IMR-90 (cell line): ENCODE data around the gene TNRC6B. TPM values are rescaled to one million over a fixed set of nuclear protein-coding genes. Genes with fewer than 3 reads are reported as not detected.

Experiments used
- ATAC-seq: fragments of 200-7000 bp; cut with Tn5 transposase; 2 replicates; pipeline ENCODE4 v1.9.1; 2020; ENCODE audit warnings: low read depth, mild to moderate bottlenecking, moderate library complexity
- BruUV-seq: library from RNA; stranded (reverse); fragments of 400-500 nt; replicated peaks from 2 replicates; lab custom pipeline; 2021; lab: Mats Ljungman, UMichigan
- CTCF ChIA-PET: fragments of 300-600 bp; formaldehyde crosslinking; extraction: SDS; loops from one replicate; lab custom pipeline; 2021; ENCODE audit warnings: antibody characterized with exemption; lab: Yijun Ruan, JAX
- POLR2A ChIA-PET: fragments of 300-600 bp; sonication (Branson Sonifier 250); formaldehyde crosslinking; loops from one replicate; lab custom pipeline; 2022; ENCODE audit warnings: antibody characterized with exemption; ENCODE audit not compliant: unreplicated experiment; lab: Charles Lee
- DNase-seq: peaks from one replicate; pipeline ENCODE4 v3.0.0; 2013
- H2AFZ ChIP-seq: replicated peaks from 2 replicates; pipeline ENCODE3; 2013; ENCODE audit warnings: low read length, mild to moderate bottlenecking; ENCODE audit not compliant: poor library complexity
- H2AK5ac ChIP-seq: 2 replicates; pipeline ENCODE4 v1.6.1; 2013; ENCODE audit warnings: low read depth, low read length, inconsistent platforms
- H2AK9ac ChIP-seq: replicated peaks from 2 replicates; pipeline ENCODE3; 2013; ENCODE audit warnings: mild to moderate bottlenecking, low read depth, low read length, moderate library complexity; ENCODE audit not compliant: poor library complexity
- H2BK120ac ChIP-seq: 2 replicates; pipeline ENCODE4 v1.6.1; 2013; ENCODE audit warnings: low read depth, low read length, inconsistent platforms
- H2BK15ac ChIP-seq: 3 replicates; pipeline ENCODE4 v1.6.1; 2013; ENCODE audit warnings: low read depth, low read length, inconsistent platforms
- H2BK20ac ChIP-seq: 2 replicates; pipeline ENCODE4 v1.6.1; 2013; ENCODE audit warnings: low read depth, mild to moderate bottlenecking, inconsistent platforms, low read length, moderate library complexity
- H2BK5ac ChIP-seq: 2 replicates; pipeline ENCODE4 v1.6.1; 2013; ENCODE audit warnings: mild to moderate bottlenecking, low read depth, low read length, inconsistent platforms; ENCODE audit not compliant: poor library complexity, severe bottlenecking
- H3K14ac ChIP-seq: replicated peaks from 2 replicates; pipeline ENCODE4 v1.6.1; 2013; ENCODE audit warnings: low read depth, low read length, inconsistent platforms
- H3K18ac ChIP-seq: 2 replicates; pipeline ENCODE4 v1.6.1; 2013; ENCODE audit warnings: low read depth, low read length, control low read depth
- H3K23ac ChIP-seq: 2 replicates; pipeline ENCODE4 v1.6.1; 2013; ENCODE audit warnings: low read depth, low read length, inconsistent platforms
- H3K27ac ChIP-seq: 2 replicates; pipeline ENCODE4 v1.5.1; 2013; ENCODE audit warnings: mild to moderate bottlenecking, control low read depth, low read length; ENCODE audit not compliant: insufficient read depth
- H3K27me3 ChIP-seq: 2 replicates; pipeline ENCODE4 v1.6.1; 2013; ENCODE audit warnings: low read length; ENCODE audit not compliant: control insufficient read depth, insufficient read depth
- H3K36me3 ChIP-seq: 2 replicates; pipeline ENCODE4 v1.6.1; 2013; ENCODE audit warnings: low read length, mixed read lengths; ENCODE audit not compliant: control insufficient read depth, insufficient read depth
- H3K4ac ChIP-seq: 2 replicates; pipeline ENCODE4 v1.6.1; 2013; ENCODE audit warnings: low read depth, low read length, inconsistent platforms
- H3K4me1 ChIP-seq: 2 replicates; pipeline ENCODE4 v1.6.1; 2013; ENCODE audit warnings: low read length, mixed read lengths; ENCODE audit not compliant: control insufficient read depth, insufficient read depth
- H3K4me2 ChIP-seq: 2 replicates; pipeline ENCODE4 v1.6.1; 2013; ENCODE audit warnings: low read depth, mild to moderate bottlenecking, control low read depth, low read length, moderate library complexity
- H3K4me3 ChIP-seq: 2 replicates; pipeline ENCODE4 v1.5.1; 2013; ENCODE audit warnings: low read depth, mild to moderate bottlenecking, control low read depth, low read length, moderate library complexity; ENCODE audit not compliant: insufficient read depth
- H3K56ac ChIP-seq: 2 replicates; pipeline ENCODE4 v1.6.1; 2013; ENCODE audit warnings: low read length, inconsistent platforms; ENCODE audit not compliant: insufficient read depth; ENCODE audit errors: extremely low read depth
- H3K79me1 ChIP-seq, 2 experiments: 2 replicates each; pipeline ENCODE4 v1.6.1; 2013; ENCODE audit warnings: low read length in 2 of 2, inconsistent platforms in 1 of 2, low read depth in 1 of 2
- H3K9ac ChIP-seq: 2 replicates; pipeline ENCODE4 v1.6.1; 2013; ENCODE audit warnings: low read depth, low read length, control low read depth
- H3K9me1 ChIP-seq: 2 replicates; pipeline ENCODE4 v1.6.1; 2013; ENCODE audit warnings: low read length, inconsistent platforms; ENCODE audit not compliant: insufficient read depth
- H3K9me3 ChIP-seq: 2 replicates; pipeline ENCODE4 v1.6.1; 2013; ENCODE audit warnings: low read length; ENCODE audit not compliant: control insufficient read depth, insufficient read depth
- H4K20me1 ChIP-seq: 2 replicates; pipeline ENCODE4 v1.6.1; 2013; ENCODE audit warnings: low read length, inconsistent platforms; ENCODE audit not compliant: insufficient read depth
- H4K5ac ChIP-seq: 2 replicates; pipeline ENCODE4 v1.6.1; 2013; ENCODE audit warnings: mild to moderate bottlenecking, low read depth, low read length, control low read depth
- H4K8ac ChIP-seq, 2 experiments: 2 replicates each; pipeline ENCODE4 v1.6.1; 2013; ENCODE audit warnings: low read depth in 2 of 2, low read length in 2 of 2, control low read depth in 1 of 2, inconsistent platforms in 1 of 2
- H4K91ac ChIP-seq: 2 replicates; pipeline ENCODE4 v1.6.1; 2013; ENCODE audit warnings: low read depth, low read length, inconsistent platforms; ENCODE audit not compliant: insufficient read depth
- BHLHE40 ChIP-seq: fragments of 150-350 bp; IDR thresholded peaks from 2 replicates; pipeline ENCODE4 v1.6.1; 2016; ENCODE audit warnings: mild to moderate bottlenecking, low read depth, low read length
- CHD1 ChIP-seq: IDR thresholded peaks from 2 replicates; pipeline ENCODE4 v1.6.1; 2012; ENCODE audit warnings: low read depth, low read length, improper control_type of control experiment
- ELK1 ChIP-seq: fragments of 150-350 bp; IDR thresholded peaks from 2 replicates; pipeline ENCODE4 v1.6.1; 2016; ENCODE audit warnings: low read depth, mild to moderate bottlenecking, low read length, moderate library complexity, borderline replicate concordance
- FOS ChIP-seq: fragments of 150-350 bp; IDR thresholded peaks from 2 replicates; pipeline ENCODE4 v1.6.1; 2016; ENCODE audit warnings: low read depth, low read length
- MAFK ChIP-seq: IDR thresholded peaks from 2 replicates; pipeline ENCODE4 v1.6.1; 2012; ENCODE audit warnings: low read depth, low read length, improper control_type of control experiment
- MAZ ChIP-seq: IDR thresholded peaks from 2 replicates; pipeline ENCODE4 v1.6.1; 2012; ENCODE audit warnings: low read depth, mild to moderate bottlenecking, low read length, improper control_type of control experiment, moderate library complexity, borderline replicate concordance
- NFE2L2 ChIP-seq: fragments of 150-350 bp; IDR thresholded peaks from 2 replicates; pipeline ENCODE4 v1.6.1; 2016; ENCODE audit warnings: low read depth, mild to moderate bottlenecking, low read length
- POLR2A ChIP-seq: IDR thresholded peaks from 2 replicates; pipeline ENCODE4 v1.6.1; 2012; ENCODE audit warnings: mild to moderate bottlenecking, low read depth, low read length
- RAD21 ChIP-seq: IDR thresholded peaks from 2 replicates; pipeline ENCODE4 v1.6.1; 2012; ENCODE audit warnings: low read length, improper control_type of control experiment
- RFX5 ChIP-seq: IDR thresholded peaks from 2 replicates; pipeline ENCODE4 v1.8.0; 2012; ENCODE audit warnings: low read depth, mild to moderate bottlenecking, low read length, moderate library complexity
- USF2 ChIP-seq: fragments of 150-350 bp; IDR thresholded peaks from 2 replicates; pipeline ENCODE4 v1.6.1; 2017; ENCODE audit warnings: mild to moderate bottlenecking, antibody characterized with exemption, low read length, low read depth
- WGBS, 2 experiments: methylation state at CpG; one replicate each; pipeline versions ENCODE4 v1.1.5 to v1.1.7; 2013; ENCODE audit warnings: missing lambda C conversion rate in 2 of 2; ENCODE audit not compliant: insufficient read length in 1 of 2; ENCODE audit errors: extremely low coverage in 2 of 2; 5-methylcytosine and 5-hydroxymethylcytosine counted together
- dilution Hi-C: fragments of 300-500 bp; cut with HindIII; formaldehyde crosslinking; loops from one replicate; pipeline ENCODE4 v1.14.3; 2018; ENCODE audit warnings: low sequenced_read_pairs; ENCODE audit not compliant: unreplicated experiment
- in situ Hi-C: fragments of 300-500 bp; cut with MboI; formaldehyde crosslinking; loops from 3 replicates; pipeline ENCODE4 v1.14.3; 2019; ENCODE audit warnings: low sequenced_read_pairs, inconsistent platforms, mixed read lengths
- intact Hi-C: fragments of 100-400 bp; cut with micrococcal nuclease; formaldehyde crosslinking; loops from 2 replicates; pipeline ENCODE4 v1.10.0; 2022
- polyA plus RNA-seq, 3 experiments: library from polyadenylated mRNA; depleted of rRNA; stranded (reverse); fragments of >200 nt; gene quantifications; 2 replicates each; pipeline ENCODE4 v1.2.3, GENCODE V29; 2012; ENCODE audit warnings: low replicate concordance in 1 of 3
- total RNA-seq: library from RNA; depleted of rRNA; stranded (reverse); fragments of >200 nt; gene quantifications from 2 replicates; pipeline ENCODE4 v1.2.3, GENCODE V29; 2012

TNRC6B gene
- total and polyA plus RNA-seq, 2 of the 4 experiments (the other 2 are of a cell fraction): 3.9 to 17.0 TPM

GRCh38 chr22:40249286-40249685, 71.6 kb downstream of the TNRC6B start:
- in situ Hi-C loops (loop anchor here (5.0 kb wide), 1 partner anchor 52 kb away; no protein-coding TSS in a partner anchor), intact Hi-C loops (no loop called here), dilution Hi-C loops (no loop called here)
- POLR2A ChIA-PET: no interaction called here
- ATAC-seq: no peak
- Histone ChIP-seq H3K36me3 (peaks cover 7% of the 10 kb centered on the region), H3K79me1 (peaks cover 25 to 60% of the 10 kb centered on the region in 2 experiments), H2BK5ac (no peak overlapping the region), H3K14ac (no peak overlapping the region), H3K18ac (no peak overlapping the region), H3K4me3 (no peak overlapping the region), H2AK9ac (no peak overlapping the region), H3K9me3 (no peaks in the 10 kb centered on the region), H3K4me2 (no peak overlapping the region), H3K4me1 (no peaks in the 10 kb centered on the region), H2AFZ (no peak overlapping the region), H3K56ac (no peak overlapping the region), H4K20me1 (no peaks in the 10 kb centered on the region; the same call in 1 of the 2 replicates), H2BK15ac (no peak overlapping the region), H3K9me1 (peaks cover 6% of the 10 kb centered on the region; the same call in 1 of the 2 replicates), H3K27ac (no peak overlapping the region), H4K91ac (no peak overlapping the region), H2BK20ac (no peak overlapping the region), H2BK120ac (no peak overlapping the region), H3K23ac (no peak overlapping the region), H2AK5ac (no peak overlapping the region), H4K8ac (no peak overlapping the region), H4K5ac (no peak overlapping the region), H3K27me3 (no peaks in the 10 kb centered on the region), H3K4ac (no peak overlapping the region), H3K9ac (no peak overlapping the region)
- BruUV-seq: no TSS peak
- no CpG with 5 or more reads among the region's 3 CpGs for WGBS, 2 experiments
- no peak for TF ChIP-seq RAD21
- TF ChIP-seq NFE2L2: no peak
- no peak for TF ChIP-seq POLR2A
- no peak for TF ChIP-seq USF2
- TF ChIP-seq BHLHE40: no peak
- no peak for TF ChIP-seq CHD1
- no peak for TF ChIP-seq RFX5
- TF ChIP-seq FOS: no peak
- TF ChIP-seq MAFK: no peak
- no peak for TF ChIP-seq ELK1
- no peak for TF ChIP-seq MAZ
- no peak for DNase-seq
- CTCF ChIA-PET: no interaction called here
